Measurements from ENCODE around the gene ADRB1.

Gene ADRB1

DNA sequence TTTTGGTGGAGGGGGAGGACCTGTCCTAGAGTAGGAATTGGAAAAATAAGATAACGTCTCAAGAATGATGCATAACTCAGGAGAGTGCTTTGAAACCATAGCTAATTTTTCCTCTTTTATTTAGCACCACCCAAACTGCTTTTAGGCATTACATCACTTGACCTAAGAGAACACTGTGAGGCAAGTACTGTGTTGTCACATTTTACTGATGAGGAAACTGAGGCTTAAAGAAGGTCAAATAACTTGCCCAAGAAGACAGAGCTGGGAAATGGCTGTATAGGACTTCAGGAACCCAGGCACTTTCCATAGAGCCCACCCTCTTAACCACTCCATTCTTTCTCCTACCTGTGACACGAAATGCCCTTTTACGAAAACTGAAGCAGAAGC, 21.4 kb downstream of the ADRB1 start:
- Histone ChIP-seq H3K4me1 (ENCODE audit: control insufficient read depth in 1 of 2, insufficient read depth in 2 of 2, low read length in 2 of 2) (peaks cover 0 to 5% of the 10 kb centered on the region in 2 donors), H3K4me3 (ENCODE audit: low read depth in 1 of 2, low read length in 2 of 2) (no peak overlapping the region), H3K27me3 (ENCODE audit: control insufficient read depth in 1 of 2, insufficient read depth in 2 of 2, low read length in 2 of 2) (no peaks in the 10 kb centered on the region), H3K36me3 (ENCODE audit: control insufficient read depth in 1 of 2, insufficient read depth in 2 of 2, low read length in 2 of 2) (no peaks in the 10 kb centered on the region), H3K27ac (ENCODE audit: low read depth, low read length) (no peak overlapping the region), H3K9ac (ENCODE audit: low read depth in 1 of 2, low read length in 2 of 2) (no peak overlapping the region), H3K9me3 (ENCODE audit: control insufficient read depth in 1 of 2, low read length in 2 of 2) (no peaks in the 10 kb centered on the region)

DNA sequence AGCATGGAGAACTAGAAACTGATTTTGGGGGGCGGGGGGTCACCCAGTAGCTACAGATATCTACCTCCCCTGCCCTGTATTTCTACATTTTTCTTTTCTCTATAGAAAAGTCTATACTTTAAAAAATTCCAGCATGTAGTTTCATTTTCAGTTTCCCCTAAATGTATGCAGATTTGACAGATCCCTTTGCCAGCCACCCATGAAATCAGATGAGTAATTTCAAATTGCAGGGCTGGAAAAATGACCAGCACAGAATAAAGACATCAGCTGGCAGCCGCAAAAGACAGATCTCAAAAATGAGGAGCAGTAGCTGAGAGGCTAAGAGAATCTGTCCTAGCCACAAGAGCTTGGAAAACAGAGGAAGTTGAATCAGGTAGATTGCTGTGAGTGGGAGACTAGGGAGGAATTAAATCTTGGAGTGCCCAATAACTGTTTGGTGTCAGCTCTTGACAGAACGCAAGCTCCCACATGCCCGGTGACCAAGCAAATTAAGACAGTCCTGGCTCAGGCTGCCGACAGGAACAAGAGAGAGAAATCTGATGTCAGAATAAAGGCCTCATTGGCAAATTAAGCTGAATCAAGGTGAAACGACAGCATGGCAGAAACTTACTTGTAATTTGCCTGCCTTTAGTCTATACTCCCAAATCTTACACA, 24.5 kb downstream of the ADRB1 start:
- Histone ChIP-seq H3K36me3 (ENCODE audit: control insufficient read depth in 1 of 2, insufficient read depth in 2 of 2, low read length in 2 of 2) (no peaks in the 10 kb centered on the region), H3K9me3 (ENCODE audit: control insufficient read depth in 1 of 2, low read length in 2 of 2) (no peaks in the 10 kb centered on the region), H3K4me1 (ENCODE audit: control insufficient read depth in 1 of 2, insufficient read depth in 2 of 2, low read length in 2 of 2) (peaks cover 0 to 5% of the 10 kb centered on the region in 2 donors), H3K4me3 (ENCODE audit: low read depth in 1 of 2, low read length in 2 of 2) (no peak overlapping the region), H3K27me3 (ENCODE audit: control insufficient read depth in 1 of 2, insufficient read depth in 2 of 2, low read length in 2 of 2) (no peaks in the 10 kb centered on the region), H3K27ac (ENCODE audit: low read depth, low read length) (no peak overlapping the region), H3K9ac (ENCODE audit: low read depth in 1 of 2, low read length in 2 of 2) (no peak overlapping the region)

DNA sequence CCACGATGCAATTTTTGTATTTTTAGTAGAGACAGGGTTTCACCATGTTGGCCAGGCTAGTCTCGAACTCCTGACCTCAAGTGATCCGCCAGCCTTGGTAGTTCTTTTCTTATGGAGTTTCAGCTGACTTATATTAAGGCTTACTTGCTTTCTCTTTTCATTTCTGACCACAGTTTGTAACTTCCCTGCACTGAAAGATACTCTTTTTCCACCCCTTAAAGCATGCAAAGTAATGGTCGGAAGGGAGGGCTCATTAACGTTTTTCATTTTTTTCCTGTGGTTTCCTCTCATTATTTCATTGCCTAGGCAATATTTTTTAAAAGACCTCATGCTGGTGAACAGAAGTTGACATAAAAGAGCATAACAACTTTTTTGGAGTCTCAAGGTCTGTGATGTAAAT, 27.0 kb downstream of the ADRB1 start:
- H3K36me3 ChIP-seq (ENCODE audit: control insufficient read depth in 1 of 2, insufficient read depth in 2 of 2, low read length in 2 of 2): no peaks in the 10 kb centered on the region
- no peaks in the 10 kb centered on the region for H3K4me1 ChIP-seq (ENCODE audit: control insufficient read depth in 1 of 2, insufficient read depth in 2 of 2, low read length in 2 of 2)
- no peak overlapping the region for H3K4me3 ChIP-seq (ENCODE audit: low read depth in 1 of 2, low read length in 2 of 2)
- H3K9ac ChIP-seq (ENCODE audit: low read depth in 1 of 2, low read length in 2 of 2): no peak overlapping the region
- no peaks in the 10 kb centered on the region for H3K9me3 ChIP-seq (ENCODE audit: control insufficient read depth in 1 of 2, low read length in 2 of 2)
- no peak overlapping the region for H3K27ac ChIP-seq (ENCODE audit: low read depth, low read length)
- no peaks in the 10 kb centered on the region for H3K27me3 ChIP-seq (ENCODE audit: control insufficient read depth in 1 of 2, insufficient read depth in 2 of 2, low read length in 2 of 2)

GRCh38 chr10:114071178-114071577, 27.5 kb downstream of the ADRB1 start:
- H3K9me3 ChIP-seq (ENCODE audit: control insufficient read depth in 1 of 2, low read length in 2 of 2): no peaks in the 10 kb centered on the region
- no peaks in the 10 kb centered on the region for H3K4me1 ChIP-seq (ENCODE audit: control insufficient read depth in 1 of 2, insufficient read depth in 2 of 2, low read length in 2 of 2)
- no peaks in the 10 kb centered on the region for H3K36me3 ChIP-seq (ENCODE audit: control insufficient read depth in 1 of 2, insufficient read depth in 2 of 2, low read length in 2 of 2)
- H3K9ac ChIP-seq (ENCODE audit: low read depth in 1 of 2, low read length in 2 of 2): no peak overlapping the region
- H3K27me3 ChIP-seq (ENCODE audit: control insufficient read depth in 1 of 2, insufficient read depth in 2 of 2, low read length in 2 of 2): no peaks in the 10 kb centered on the region
- no peak overlapping the region for H3K4me3 ChIP-seq (ENCODE audit: low read depth in 1 of 2, low read length in 2 of 2)
- no peak overlapping the region for H3K27ac ChIP-seq (ENCODE audit: low read depth, low read length)

DNA sequence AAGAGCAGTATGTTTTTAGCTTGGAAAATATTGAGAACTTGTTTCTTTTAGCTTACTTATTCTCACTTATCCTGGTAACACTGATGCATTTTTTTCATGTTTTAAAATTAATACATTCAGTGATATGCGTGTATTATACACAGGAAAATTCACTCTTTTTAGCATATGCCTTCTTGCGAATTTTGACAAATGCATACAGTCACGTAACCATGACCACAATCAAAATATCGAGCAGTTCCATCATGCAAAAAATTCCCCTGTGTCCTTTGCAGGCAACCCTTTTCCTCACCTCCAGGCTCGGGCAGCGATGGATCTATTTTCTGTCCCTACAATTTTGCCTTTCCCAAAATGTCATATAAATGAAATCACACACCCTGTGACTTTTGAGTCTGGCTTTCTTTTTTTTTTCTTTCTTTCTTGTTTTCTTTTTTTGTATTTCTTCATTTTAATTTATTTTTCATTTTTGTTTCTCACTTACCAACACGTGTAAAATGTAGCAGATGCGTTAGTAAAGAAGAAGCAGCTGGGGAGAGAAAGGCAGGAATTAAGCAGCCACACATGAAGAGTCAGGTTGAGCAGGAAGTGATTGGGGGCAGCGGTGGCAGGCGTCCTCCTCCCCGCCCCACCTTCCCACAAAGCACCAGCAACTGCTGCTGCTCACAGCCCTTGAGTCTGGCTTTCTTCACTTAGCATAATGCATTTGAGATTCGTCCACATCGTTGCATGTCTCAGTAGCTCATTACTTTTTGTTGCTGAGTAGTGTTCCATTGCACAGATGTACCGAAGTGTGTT, 29.9 kb downstream of the ADRB1 start:
- no peaks in the 10 kb centered on the region for H3K4me1 ChIP-seq (ENCODE audit: control insufficient read depth in 1 of 2, insufficient read depth in 2 of 2, low read length in 2 of 2)
- H3K9me3 ChIP-seq (ENCODE audit: control insufficient read depth in 1 of 2, low read length in 2 of 2): no peaks in the 10 kb centered on the region
- H3K27me3 ChIP-seq (ENCODE audit: control insufficient read depth in 1 of 2, insufficient read depth in 2 of 2, low read length in 2 of 2): no peaks in the 10 kb centered on the region
- no peaks in the 10 kb centered on the region for H3K36me3 ChIP-seq (ENCODE audit: control insufficient read depth in 1 of 2, insufficient read depth in 2 of 2, low read length in 2 of 2)
- H3K27ac ChIP-seq (ENCODE audit: low read depth, low read length): no peak overlapping the region
- no peak overlapping the region for H3K4me3 ChIP-seq (ENCODE audit: low read depth in 1 of 2, low read length in 2 of 2)
- H3K9ac ChIP-seq (ENCODE audit: low read depth in 1 of 2, low read length in 2 of 2): no peak overlapping the region

GRCh38 chr10:114075093-114075492, 31.4 kb downstream of the ADRB1 start:
- H3K4me3 ChIP-seq (ENCODE audit: low read depth in 1 of 2, low read length in 2 of 2): no peak overlapping the region
- H3K4me1 ChIP-seq (ENCODE audit: control insufficient read depth in 1 of 2, insufficient read depth in 2 of 2, low read length in 2 of 2): peaks cover 0 to 9% of the 10 kb centered on the region in 2 donors

DNA sequence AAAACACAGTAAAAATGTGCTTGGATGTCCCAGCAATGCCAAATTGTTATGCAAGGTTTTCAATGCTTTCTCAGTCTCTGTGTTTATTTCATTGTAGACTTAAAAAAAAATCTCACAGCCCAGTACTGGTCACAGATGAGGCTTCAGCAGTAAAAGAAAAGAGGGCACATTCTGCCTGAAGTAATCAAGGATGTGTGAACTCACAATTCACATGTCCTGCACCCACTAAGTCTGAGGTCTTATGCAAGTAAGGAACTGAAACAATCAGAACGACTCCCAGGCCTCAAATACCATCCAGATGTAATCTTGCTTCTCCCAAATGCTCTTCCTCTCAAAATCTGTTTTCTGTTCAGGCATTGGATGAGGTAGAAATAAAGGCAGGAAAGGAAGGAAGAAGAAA, 33.7 kb downstream of the ADRB1 start:
- no peak overlapping the region for H3K9ac ChIP-seq (ENCODE audit: low read depth in 1 of 2, low read length in 2 of 2)
- H3K4me1 ChIP-seq (ENCODE audit: control insufficient read depth in 1 of 2, insufficient read depth in 2 of 2, low read length in 2 of 2): peaks cover 0 to 21% of the 10 kb centered on the region in 2 donors
- no peaks in the 10 kb centered on the region for H3K36me3 ChIP-seq (ENCODE audit: control insufficient read depth in 1 of 2, insufficient read depth in 2 of 2, low read length in 2 of 2)
- no peaks in the 10 kb centered on the region for H3K27me3 ChIP-seq (ENCODE audit: control insufficient read depth in 1 of 2, insufficient read depth in 2 of 2, low read length in 2 of 2)
- H3K27ac ChIP-seq (ENCODE audit: low read depth, low read length): no peak overlapping the region
- no peak overlapping the region for H3K4me3 ChIP-seq (ENCODE audit: low read depth in 1 of 2, low read length in 2 of 2)
- H3K9me3 ChIP-seq (ENCODE audit: control insufficient read depth in 1 of 2, low read length in 2 of 2): no peaks in the 10 kb centered on the region

More at GRCh38 chr10:114075093-114075492, 31.4 kb downstream of the ADRB1 start:
- Histone ChIP-seq H3K36me3 (ENCODE audit: control insufficient read depth in 1 of 2, insufficient read depth in 2 of 2, low read length in 2 of 2) (no peaks in the 10 kb centered on the region), H3K27me3 (ENCODE audit: control insufficient read depth in 1 of 2, insufficient read depth in 2 of 2, low read length in 2 of 2) (no peaks in the 10 kb centered on the region), H3K27ac (ENCODE audit: low read depth, low read length) (no peak overlapping the region), H3K9me3 (ENCODE audit: control insufficient read depth in 1 of 2, low read length in 2 of 2) (no peaks in the 10 kb centered on the region), H3K9ac (ENCODE audit: low read depth in 1 of 2, low read length in 2 of 2) (no peak overlapping the region)

GRCh38 chr10:114077815-114078219, 34.2 kb downstream of the ADRB1 start:
- H3K27ac ChIP-seq (ENCODE audit: low read depth, low read length): no peak overlapping the region
- no peak overlapping the region for H3K9ac ChIP-seq (ENCODE audit: low read depth in 1 of 2, low read length in 2 of 2)
- H3K4me1 ChIP-seq (ENCODE audit: control insufficient read depth in 1 of 2, insufficient read depth in 2 of 2, low read length in 2 of 2): peaks cover 0 to 26% of the 10 kb centered on the region in 2 donors
- H3K36me3 ChIP-seq (ENCODE audit: control insufficient read depth in 1 of 2, insufficient read depth in 2 of 2, low read length in 2 of 2): no peaks in the 10 kb centered on the region
- H3K4me3 ChIP-seq (ENCODE audit: low read depth in 1 of 2, low read length in 2 of 2): no peak overlapping the region
- H3K9me3 ChIP-seq (ENCODE audit: control insufficient read depth in 1 of 2, low read length in 2 of 2): no peaks in the 10 kb centered on the region
- no peaks in the 10 kb centered on the region for H3K27me3 ChIP-seq (ENCODE audit: control insufficient read depth in 1 of 2, insufficient read depth in 2 of 2, low read length in 2 of 2)

GRCh38 chr10:114078346-114078745, 34.7 kb downstream of the ADRB1 start:
- H3K4me1 ChIP-seq (ENCODE audit: control insufficient read depth in 1 of 2, insufficient read depth in 2 of 2, low read length in 2 of 2): peaks cover 0 to 31% of the 10 kb centered on the region in 2 donors
- no peaks in the 10 kb centered on the region for H3K27me3 ChIP-seq (ENCODE audit: control insufficient read depth in 1 of 2, insufficient read depth in 2 of 2, low read length in 2 of 2)
- no peak overlapping the region for H3K4me3 ChIP-seq (ENCODE audit: low read depth in 1 of 2, low read length in 2 of 2)
- H3K9me3 ChIP-seq (ENCODE audit: control insufficient read depth in 1 of 2, low read length in 2 of 2): no peaks in the 10 kb centered on the region
- no peaks in the 10 kb centered on the region for H3K36me3 ChIP-seq (ENCODE audit: control insufficient read depth in 1 of 2, insufficient read depth in 2 of 2, low read length in 2 of 2)
- no peak overlapping the region for H3K27ac ChIP-seq (ENCODE audit: low read depth, low read length)
- no peak overlapping the region for H3K9ac ChIP-seq (ENCODE audit: low read depth in 1 of 2, low read length in 2 of 2)

- H3K27ac ChIP-seq (ENCODE audit: low read depth, low read length): no peak overlapping the region
- no peak overlapping the region for H3K9ac ChIP-seq (ENCODE audit: low read depth in 1 of 2, low read length in 2 of 2)
- no peak overlapping the region for H3K4me3 ChIP-seq (ENCODE audit: low read depth in 1 of 2, low read length in 2 of 2)
Observed at GRCh38 chr10:114079421-114079820, 35.8 kb downstream of the ADRB1 start.

More at GRCh38 chr10:114079421-114079820, 35.8 kb downstream of the ADRB1 start:
- H3K36me3 ChIP-seq (ENCODE audit: control insufficient read depth in 1 of 2, insufficient read depth in 2 of 2, low read length in 2 of 2): no peaks in the 10 kb centered on the region
- H3K4me1 ChIP-seq (ENCODE audit: control insufficient read depth in 1 of 2, insufficient read depth in 2 of 2, low read length in 2 of 2): peaks cover 0 to 31% of the 10 kb centered on the region in 2 donors
- no peaks in the 10 kb centered on the region for H3K27me3 ChIP-seq (ENCODE audit: control insufficient read depth in 1 of 2, insufficient read depth in 2 of 2, low read length in 2 of 2)
- no peaks in the 10 kb centered on the region for H3K9me3 ChIP-seq (ENCODE audit: control insufficient read depth in 1 of 2, low read length in 2 of 2)

Data from duodenal mucosa (tissue), 2 donors.